Measurements from ENCODE around the gene GALNT18. TPM values are rescaled to one million over a fixed set of nuclear protein-coding genes. Genes with fewer than 3 reads are reported as not detected.
A peak's percentile ranks its signal among the peaks of the same experiment; 100 is the strongest.

The GALNT18 gene
- total RNA-seq, 1 donor, result 4.7 TPM

DNA sequence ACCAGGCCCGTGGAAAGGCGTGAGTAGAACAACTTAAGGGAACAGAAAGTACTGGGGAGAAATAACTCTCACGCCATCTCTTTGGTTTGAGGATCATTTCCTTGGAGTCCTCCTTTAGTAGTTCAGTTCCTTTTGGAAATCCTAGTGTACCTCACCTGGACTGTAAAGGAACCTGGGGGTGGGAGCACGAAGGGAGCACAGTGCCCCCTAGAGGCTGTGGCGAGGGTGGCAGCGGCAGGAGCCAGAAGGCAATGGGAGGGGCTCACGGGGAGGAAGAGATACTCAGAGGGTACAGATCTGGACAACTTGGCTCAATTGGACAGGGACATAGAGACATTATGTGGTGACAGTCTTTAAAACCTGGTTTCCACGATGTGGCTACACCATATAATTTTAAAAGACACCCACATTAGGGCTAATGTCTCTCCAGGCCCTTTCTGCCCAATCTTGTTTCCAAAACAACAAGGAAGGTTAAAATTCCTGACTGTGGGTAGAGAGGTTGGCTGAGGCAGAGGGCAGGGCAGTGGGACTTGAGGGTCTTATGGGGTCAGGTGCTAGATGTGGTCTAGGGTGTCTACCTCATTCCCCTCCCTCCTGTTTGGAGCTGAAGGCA is 355.7 kb downstream of the GALNT18 start:
- Histone ChIP-seq H3K27ac (ENCODE audit: low read depth, low read length) (no peak overlapping the region), H3K36me3 (ENCODE audit: insufficient read depth, low read length) (no peaks in the 10 kb centered on the region), H4K20me1 (ENCODE audit: insufficient read depth, low read length) (no peaks in the 10 kb centered on the region), H2AFZ (ENCODE audit: low read length) (no peak overlapping the region), H3K4me1 (ENCODE audit: insufficient read depth, low read length) (no peaks in the 10 kb centered on the region), H3K27me3 (ENCODE audit: insufficient read depth, low read length) (peaks cover 4% of the 10 kb centered on the region), H3K79me2 (ENCODE audit: insufficient read depth, low read length) (no peaks in the 10 kb centered on the region), H3K9me3 (ENCODE audit: low read depth, low read length) (no peaks in the 10 kb centered on the region), H3K4me3 (ENCODE audit: insufficient read depth, low read length) (no peak overlapping the region), H3K4me2 (ENCODE audit: insufficient read depth, low read length) (no peak overlapping the region)
- peak; percentile 89 for TF ChIP-seq CTCF (IDR thresholded peaks at IDR 0.05; ENCODE audit: extremely low read depth, low read depth, low read length)
- DNase-seq (ENCODE audit: insufficient read length, low spot score, missing footprints), result peak; percentile 88

DNA sequence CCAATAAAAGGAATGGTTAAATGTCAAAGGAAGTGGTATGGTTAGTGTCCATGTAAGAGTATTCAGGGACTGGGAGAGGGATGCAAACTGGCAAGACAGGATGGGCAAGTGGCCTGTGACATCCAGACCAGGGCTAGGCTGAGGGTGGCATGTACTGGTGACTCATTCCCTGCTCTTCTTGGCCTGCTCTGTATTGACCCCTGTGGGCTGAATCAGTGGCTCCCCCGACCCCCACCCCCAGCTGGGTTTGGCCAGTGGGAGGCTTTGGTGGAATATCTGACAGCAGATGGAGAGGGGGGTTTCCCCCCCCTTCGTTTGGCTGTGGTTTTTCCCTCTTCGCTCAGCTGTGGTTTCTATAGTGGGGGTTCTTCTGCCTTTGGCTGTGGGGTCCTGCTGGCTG is 356.5 kb downstream of the GALNT18 start:
- Histone ChIP-seq H3K4me3 (ENCODE audit: insufficient read depth, low read length) (no peak overlapping the region), H3K79me2 (ENCODE audit: insufficient read depth, low read length) (no peaks in the 10 kb centered on the region), H3K36me3 (ENCODE audit: insufficient read depth, low read length) (no peaks in the 10 kb centered on the region), H3K4me2 (ENCODE audit: insufficient read depth, low read length) (no peak overlapping the region), H3K4me1 (ENCODE audit: insufficient read depth, low read length) (no peaks in the 10 kb centered on the region), H3K27me3 (ENCODE audit: insufficient read depth, low read length) (peaks cover 4% of the 10 kb centered on the region), H3K9me3 (ENCODE audit: low read depth, low read length) (no peaks in the 10 kb centered on the region), H3K27ac (ENCODE audit: low read depth, low read length) (no peak overlapping the region), H2AFZ (ENCODE audit: low read length) (no peak overlapping the region), H4K20me1 (ENCODE audit: insufficient read depth, low read length) (no peaks in the 10 kb centered on the region)
- DNase-seq (ENCODE audit: insufficient read length, low spot score, missing footprints), result no peak
- no peak for TF ChIP-seq CTCF (IDR thresholded peaks at IDR 0.05; ENCODE audit: extremely low read depth, low read depth, low read length)

DNA sequence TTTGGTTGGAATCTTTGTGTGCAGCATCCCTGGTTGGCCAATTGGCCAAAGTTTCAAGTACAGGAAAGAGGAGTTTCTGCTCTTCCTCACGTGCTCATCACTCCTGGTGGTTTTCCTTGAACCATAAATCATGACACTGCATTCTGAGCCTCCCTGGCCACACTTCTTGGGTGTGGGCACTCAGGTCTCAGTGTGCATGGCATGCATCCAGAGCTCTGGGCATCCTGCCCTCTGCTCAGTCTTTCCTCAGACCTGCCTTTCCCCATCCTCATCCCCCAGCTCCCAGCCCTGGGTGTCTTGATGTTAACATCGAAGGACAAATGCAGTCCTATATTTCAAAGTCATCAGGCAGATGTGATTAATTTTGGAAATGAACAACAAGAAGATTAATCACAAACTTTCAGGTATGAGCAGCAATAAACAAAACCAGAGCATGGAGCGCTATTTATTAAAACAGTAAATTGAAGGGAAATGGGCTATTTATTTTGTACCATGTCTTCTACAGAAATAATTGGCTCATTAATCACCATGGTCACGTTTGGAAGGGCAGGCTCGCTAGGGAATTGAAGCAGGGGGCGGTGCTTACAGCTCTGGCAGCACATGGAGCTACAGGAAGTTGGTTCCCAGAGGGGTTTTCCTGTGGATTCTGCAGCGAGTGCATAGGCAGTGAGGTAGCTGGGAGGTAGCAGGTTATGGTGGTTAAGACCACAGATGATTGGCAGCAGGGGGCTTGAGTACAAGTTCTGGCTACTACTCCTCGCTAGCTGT is 358.4 kb downstream of the GALNT18 start:
- Histone ChIP-seq H3K4me3 (ENCODE audit: insufficient read depth, low read length) (no peak overlapping the region), H4K20me1 (ENCODE audit: insufficient read depth, low read length) (no peaks in the 10 kb centered on the region), H3K4me1 (ENCODE audit: insufficient read depth, low read length) (no peaks in the 10 kb centered on the region), H3K4me2 (ENCODE audit: insufficient read depth, low read length) (no peak overlapping the region), H3K36me3 (ENCODE audit: insufficient read depth, low read length) (no peaks in the 10 kb centered on the region), H2AFZ (ENCODE audit: low read length) (no peak overlapping the region), H3K9me3 (ENCODE audit: low read depth, low read length) (no peaks in the 10 kb centered on the region), H3K27me3 (ENCODE audit: insufficient read depth, low read length) (peaks cover 7% of the 10 kb centered on the region), H3K79me2 (ENCODE audit: insufficient read depth, low read length) (no peaks in the 10 kb centered on the region), H3K27ac (ENCODE audit: low read depth, low read length) (no peak overlapping the region)
- TF ChIP-seq CTCF (IDR thresholded peaks at IDR 0.05; ENCODE audit: extremely low read depth, low read depth, low read length), result no peak
- DNase-seq (ENCODE audit: insufficient read length, low spot score, missing footprints), result no peak

DNA sequence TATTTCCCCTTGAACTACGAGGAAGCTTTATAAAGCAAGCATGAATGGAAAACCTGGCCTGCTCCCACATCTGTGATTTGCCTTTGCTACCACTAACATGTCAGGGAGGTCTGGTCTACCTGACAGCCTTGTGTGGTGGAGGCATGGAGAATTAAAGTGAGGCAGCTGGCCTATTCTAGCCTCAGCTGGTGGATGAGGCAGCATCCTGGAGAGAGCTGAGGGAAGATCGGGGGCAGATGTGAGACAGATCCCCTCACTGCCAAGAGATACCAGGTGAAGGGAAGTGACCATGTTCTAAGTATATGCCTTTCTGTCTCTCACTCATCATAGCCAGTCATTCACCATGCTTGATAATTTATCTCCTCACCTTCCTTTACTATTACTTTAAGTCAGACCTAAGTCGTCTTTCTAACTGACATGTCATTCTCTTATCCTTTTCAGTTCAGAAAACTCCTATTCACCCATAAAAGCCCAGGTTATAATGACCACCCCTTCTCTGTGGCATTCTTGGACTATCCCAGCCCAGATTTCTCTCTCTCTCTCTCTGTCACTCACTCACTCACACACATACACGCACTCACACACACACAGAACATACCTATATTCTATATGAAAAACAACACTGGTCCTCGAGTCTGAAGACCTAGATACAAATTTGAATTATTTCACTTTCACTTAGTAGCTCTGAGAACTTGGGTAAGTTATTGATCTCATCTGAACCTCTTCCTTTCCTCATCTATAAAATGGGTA is 359.5 kb downstream of the GALNT18 start:
- no peak for TF ChIP-seq CTCF (IDR thresholded peaks at IDR 0.05; ENCODE audit: extremely low read depth, low read depth, low read length)
- Histone ChIP-seq H3K27ac (ENCODE audit: low read depth, low read length) (no peak overlapping the region), H3K4me3 (ENCODE audit: insufficient read depth, low read length) (no peak overlapping the region)

More for the DNA sequence above, 359.5 kb downstream of the GALNT18 start:
- Histone ChIP-seq H3K36me3 (ENCODE audit: insufficient read depth, low read length) (no peaks in the 10 kb centered on the region), H3K27me3 (ENCODE audit: insufficient read depth, low read length) (peaks cover 11% of the 10 kb centered on the region), H3K79me2 (ENCODE audit: insufficient read depth, low read length) (no peaks in the 10 kb centered on the region), H2AFZ (ENCODE audit: low read length) (no peak overlapping the region), H3K4me1 (ENCODE audit: insufficient read depth, low read length) (no peaks in the 10 kb centered on the region), H3K4me2 (ENCODE audit: insufficient read depth, low read length) (no peak overlapping the region), H3K9me3 (ENCODE audit: low read depth, low read length) (no peaks in the 10 kb centered on the region), H4K20me1 (ENCODE audit: insufficient read depth, low read length) (no peaks in the 10 kb centered on the region)
- no peak for DNase-seq (ENCODE audit: insufficient read length, low spot score, missing footprints)

All from osteoblast (primary cell).